ENCODE data around the gene ZNF385A.

DNA sequence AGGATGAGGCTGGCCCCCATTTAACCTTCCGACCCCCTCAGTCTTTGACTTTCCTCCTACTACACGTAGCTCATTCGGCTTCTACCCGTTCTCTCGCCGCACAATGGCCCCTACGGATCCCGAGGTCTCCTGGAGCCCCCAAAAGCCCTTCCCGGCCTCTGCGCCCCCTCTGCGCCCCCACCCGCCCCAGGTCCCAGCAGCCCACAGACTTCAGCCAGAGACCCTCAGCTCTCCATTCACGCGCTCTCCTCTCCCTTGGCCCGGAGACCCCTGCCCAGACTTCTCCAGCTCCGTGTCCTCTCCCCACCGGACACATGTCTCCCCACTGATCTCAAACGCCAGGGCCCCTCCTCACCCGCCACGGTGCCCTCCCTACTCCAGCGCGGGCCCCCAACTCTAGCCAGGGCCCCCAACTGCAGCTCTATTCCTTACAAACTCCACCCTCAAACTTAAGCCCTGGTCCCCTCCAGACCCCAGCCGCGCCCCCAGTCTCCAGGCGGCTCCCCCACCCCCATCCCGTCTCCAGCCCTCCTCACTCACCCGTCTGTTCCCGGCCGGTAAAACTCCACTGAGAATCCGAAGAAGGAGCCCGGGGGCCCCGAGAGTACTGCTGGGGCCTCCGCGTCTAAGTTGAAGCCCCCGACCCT lies 34.0 kb upstream of the ZNF385A start:
- no peak for TF ChIP-seq POLR2A (IDR thresholded peaks at IDR 0.05)
- TF ChIP-seq, protein P1, sequence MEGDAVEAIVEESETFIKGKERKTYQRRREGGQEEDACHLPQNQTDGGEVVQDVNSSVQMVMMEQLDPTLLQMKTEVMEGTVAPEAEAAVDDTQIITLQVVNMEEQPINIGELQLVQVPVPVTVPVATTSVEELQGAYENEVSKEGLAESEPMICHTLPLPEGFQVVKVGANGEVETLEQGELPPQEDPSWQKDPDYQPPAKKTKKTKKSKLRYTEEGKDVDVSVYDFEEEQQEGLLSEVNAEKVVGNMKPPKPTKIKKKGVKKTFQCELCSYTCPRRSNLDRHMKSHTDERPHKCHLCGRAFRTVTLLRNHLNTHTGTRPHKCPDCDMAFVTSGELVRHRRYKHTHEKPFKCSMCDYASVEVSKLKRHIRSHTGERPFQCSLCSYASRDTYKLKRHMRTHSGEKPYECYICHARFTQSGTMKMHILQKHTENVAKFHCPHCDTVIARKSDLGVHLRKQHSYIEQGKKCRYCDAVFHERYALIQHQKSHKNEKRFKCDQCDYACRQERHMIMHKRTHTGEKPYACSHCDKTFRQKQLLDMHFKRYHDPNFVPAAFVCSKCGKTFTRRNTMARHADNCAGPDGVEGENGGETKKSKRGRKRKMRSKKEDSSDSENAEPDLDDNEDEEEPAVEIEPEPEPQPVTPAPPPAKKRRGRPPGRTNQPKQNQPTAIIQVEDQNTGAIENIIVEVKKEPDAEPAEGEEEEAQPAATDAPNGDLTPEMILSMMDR (IDR thresholded peaks at IDR 0.05): no peak

All from thyroid gland (tissue), 4 donors.